ENCODE data around the gene ERBIN. TPM values are rescaled to one million over a fixed set of nuclear protein-coding genes. Genes with fewer than 3 reads are reported as not detected.

Gene ERBIN
- total RNA-seq, 1 donor from 2014 or later: 88.5 TPM

DNA sequence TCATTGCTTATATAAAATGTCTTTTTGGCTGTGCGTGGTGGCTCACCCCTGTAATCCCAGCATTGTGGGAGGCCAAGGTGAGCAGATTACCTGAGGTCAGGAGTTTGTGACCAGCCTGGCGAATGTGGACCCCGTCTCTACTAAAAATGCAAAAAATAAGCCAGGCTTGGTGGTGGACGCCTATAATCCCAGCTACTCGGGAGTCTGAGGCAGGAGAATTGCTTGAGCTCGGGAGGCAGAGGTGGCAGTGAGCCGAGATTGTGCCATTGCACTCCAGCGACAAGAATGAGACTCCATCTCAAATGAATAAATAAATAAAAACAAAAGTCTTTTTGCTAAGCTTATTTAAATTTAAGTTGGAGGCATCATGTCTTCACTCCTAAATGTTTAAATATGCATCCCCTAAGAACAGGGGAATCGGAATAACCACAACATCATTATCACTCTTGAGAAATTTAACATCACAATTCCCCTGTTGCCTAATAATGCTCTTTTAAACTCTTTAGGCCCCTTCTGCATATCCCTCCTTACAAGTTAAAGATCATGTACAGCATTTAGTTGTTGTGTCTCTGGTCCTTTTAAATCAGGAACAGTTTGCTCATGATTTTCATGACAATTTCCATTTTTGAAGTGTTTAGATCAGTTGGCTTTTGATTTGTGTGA, 72.8 kb downstream of the ERBIN start:
- ATAC-seq (ENCODE audit: low read depth) (no peak), DNase-seq (no peak)
- intact Hi-C loops (cut with micrococcal nuclease): no loop called here
- peaks cover 26% of the 10 kb centered on the region for H3K4me1 Mint-ChIP-seq
- H3K4me3 Mint-ChIP-seq: no peak overlapping the region
- POLR2A ChIA-PET: no interaction called here
- H3K27ac Mint-ChIP-seq: no peak overlapping the region
- no peaks in the 10 kb centered on the region for H3K27me3 Mint-ChIP-seq
- H3K9me3 Mint-ChIP-seq: no peaks in the 10 kb centered on the region
- H3K36me3 Mint-ChIP-seq (ENCODE audit: low read depth): peaks cover 65% of the 10 kb centered on the region
- no peak for TF ChIP-seq CTCF (IDR thresholded peaks at IDR 0.05)
- CTCF ChIA-PET: no interaction called here

GRCh38 chr5:66001952-66002351, 75.6 kb downstream of the ERBIN start:
- TF ChIP-seq CTCF (IDR thresholded peaks at IDR 0.05): no peak
- DNase-seq (no peak), ATAC-seq (ENCODE audit: low read depth) (no peak)
- no peak overlapping the region for H3K27ac Mint-ChIP-seq
- no peak overlapping the region for H3K4me3 Mint-ChIP-seq
- ChIA-PET POLR2A (no interaction called here), CTCF (no interaction called here)
- intact Hi-C loops (cut with micrococcal nuclease): loop anchor here (2.0 to 10.0 kb wide), 2 partner anchors 13 to 377 kb away; partner anchors contain the start of genes SHLD3, TRAPPC13 and TRIM23
- no peaks in the 10 kb centered on the region for H3K27me3 Mint-ChIP-seq
- H3K36me3 Mint-ChIP-seq (ENCODE audit: low read depth): peaks cover 63% of the 10 kb centered on the region
- peaks cover 17% of the 10 kb centered on the region for H3K4me1 Mint-ChIP-seq
- H3K9me3 Mint-ChIP-seq: no peaks in the 10 kb centered on the region

- no peak overlapping the region for H3K4me3 Mint-ChIP-seq
- no peaks in the 10 kb centered on the region for H3K27me3 Mint-ChIP-seq
- no peak for TF ChIP-seq CTCF (IDR thresholded peaks at IDR 0.05)
- intact Hi-C loops (cut with micrococcal nuclease): loop anchor here (2.0 to 10.0 kb wide), 2 partner anchors 14 to 378 kb away; partner anchors contain the start of genes SHLD3, TRAPPC13 and TRIM23
- peaks cover 19% of the 10 kb centered on the region for H3K4me1 Mint-ChIP-seq
- H3K27ac Mint-ChIP-seq: peak overlapping the region; percentile 13
- H3K9me3 Mint-ChIP-seq: no peaks in the 10 kb centered on the region
- peaks cover 58% of the 10 kb centered on the region for H3K36me3 Mint-ChIP-seq (ENCODE audit: low read depth)
- ChIA-PET CTCF (no interaction called here), POLR2A (no interaction called here)
- DNase-seq: no peak
- ATAC-seq (ENCODE audit: low read depth): no peak
These were observed 76.0 kb downstream of the ERBIN start for GRCh38 chr5:66002415-66002814.

DNA sequence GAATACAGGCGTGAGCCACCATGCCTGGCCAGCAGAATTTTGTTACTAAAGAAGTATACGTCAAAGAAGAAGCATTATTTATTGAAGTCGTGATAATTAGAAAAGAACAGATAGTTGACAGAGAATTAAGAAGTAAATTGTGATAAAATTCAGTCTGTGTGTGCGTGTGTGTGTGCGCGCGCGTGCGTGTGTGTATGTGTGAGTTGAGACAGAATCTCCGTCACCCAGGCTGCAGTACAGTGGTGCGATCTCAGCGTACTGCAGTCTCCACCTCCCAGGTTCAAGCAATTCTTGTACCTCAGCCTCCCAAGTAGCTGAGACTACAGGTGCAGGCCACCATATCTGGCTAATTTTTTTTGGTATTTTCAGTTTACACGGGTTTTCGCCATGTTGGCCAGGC, 77.8 kb downstream of the ERBIN start:
- intact Hi-C loops (cut with micrococcal nuclease): loop anchor here (10.0 kb wide), 1 partner anchor 379 kb away; the partner anchor contains the start of genes SHLD3, TRAPPC13 and TRIM23
- no peak for DNase-seq
- ATAC-seq (ENCODE audit: low read depth): no peak
- no peak overlapping the region for H3K4me3 Mint-ChIP-seq
- CTCF ChIA-PET: no interaction called here
- H3K27ac Mint-ChIP-seq: no peak overlapping the region
- no peaks in the 10 kb centered on the region for H3K27me3 Mint-ChIP-seq
- H3K4me1 Mint-ChIP-seq: peaks cover 30% of the 10 kb centered on the region
- peaks cover 52% of the 10 kb centered on the region for H3K36me3 Mint-ChIP-seq (ENCODE audit: low read depth)
- POLR2A ChIA-PET: no interaction called here
- TF ChIP-seq CTCF (IDR thresholded peaks at IDR 0.05): no peak
- H3K9me3 Mint-ChIP-seq: no peaks in the 10 kb centered on the region

- H3K9me3 Mint-ChIP-seq: no peaks in the 10 kb centered on the region
- peaks cover 52% of the 10 kb centered on the region for H3K4me1 Mint-ChIP-seq
- no peaks in the 10 kb centered on the region for H3K27me3 Mint-ChIP-seq
- ChIA-PET POLR2A (no interaction called here), CTCF (no interaction called here)
- DNase-seq (no peak), ATAC-seq (ENCODE audit: low read depth) (no peak)
- H3K27ac Mint-ChIP-seq: peak overlapping the region; percentile 89
- no peak for TF ChIP-seq CTCF (IDR thresholded peaks at IDR 0.05)
- H3K36me3 Mint-ChIP-seq (ENCODE audit: low read depth): peaks cover 46% of the 10 kb centered on the region
- H3K4me3 Mint-ChIP-seq: no peak overlapping the region
- intact Hi-C loops (cut with micrococcal nuclease): loop anchor here (10.0 kb wide), 1 partner anchor 384 kb away; the partner anchor contains the start of genes SHLD3, TRAPPC13 and TRIM23
These were observed 82.9 kb downstream of the ERBIN start for GRCh38 chr5:66009277-66009676.

Data from activated B cell treated with CpG ODN at 0.5 μM for 24 hours (primary cell).